Measurements from ENCODE around the gene TLL2. TPM values are rescaled to one million over a fixed set of nuclear protein-coding genes. Genes with fewer than 3 reads are reported as not detected.

TLL2 gene
- total and polyA plus RNA-seq, 10 donors = 0.23 to 0.75 (median 0.34) TPM

DNA sequence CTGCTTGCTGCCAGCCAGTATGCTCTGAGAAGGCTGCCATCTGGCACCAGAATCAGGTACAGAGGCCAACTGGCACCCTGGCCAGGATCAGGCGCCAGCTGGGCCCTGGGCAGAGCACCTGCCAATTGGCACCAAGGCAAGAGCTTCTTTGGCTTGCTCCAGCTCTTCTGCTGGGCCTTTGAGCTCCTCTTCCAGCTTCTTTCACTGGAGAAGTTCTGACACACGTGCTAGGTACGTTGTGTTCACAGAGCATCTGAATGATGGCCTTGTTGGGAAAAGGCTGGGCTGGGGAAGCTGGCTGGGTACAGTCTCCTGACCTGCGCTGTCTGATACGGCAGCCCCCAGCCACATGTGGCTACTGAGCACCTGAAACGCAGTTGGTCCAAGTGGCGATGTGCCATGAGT is 123.3 kb downstream of the TLL2 start:
- TF ChIP-seq, protein P1, sequence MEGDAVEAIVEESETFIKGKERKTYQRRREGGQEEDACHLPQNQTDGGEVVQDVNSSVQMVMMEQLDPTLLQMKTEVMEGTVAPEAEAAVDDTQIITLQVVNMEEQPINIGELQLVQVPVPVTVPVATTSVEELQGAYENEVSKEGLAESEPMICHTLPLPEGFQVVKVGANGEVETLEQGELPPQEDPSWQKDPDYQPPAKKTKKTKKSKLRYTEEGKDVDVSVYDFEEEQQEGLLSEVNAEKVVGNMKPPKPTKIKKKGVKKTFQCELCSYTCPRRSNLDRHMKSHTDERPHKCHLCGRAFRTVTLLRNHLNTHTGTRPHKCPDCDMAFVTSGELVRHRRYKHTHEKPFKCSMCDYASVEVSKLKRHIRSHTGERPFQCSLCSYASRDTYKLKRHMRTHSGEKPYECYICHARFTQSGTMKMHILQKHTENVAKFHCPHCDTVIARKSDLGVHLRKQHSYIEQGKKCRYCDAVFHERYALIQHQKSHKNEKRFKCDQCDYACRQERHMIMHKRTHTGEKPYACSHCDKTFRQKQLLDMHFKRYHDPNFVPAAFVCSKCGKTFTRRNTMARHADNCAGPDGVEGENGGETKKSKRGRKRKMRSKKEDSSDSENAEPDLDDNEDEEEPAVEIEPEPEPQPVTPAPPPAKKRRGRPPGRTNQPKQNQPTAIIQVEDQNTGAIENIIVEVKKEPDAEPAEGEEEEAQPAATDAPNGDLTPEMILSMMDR (IDR thresholded peaks at IDR 0.05 in 8 of 11, conservative IDR thresholded peaks at IDR 0.05 in 3 of 11) = no peak
- TF ChIP-seq POLR2A (IDR thresholded peaks at IDR 0.05) (no peak), POLR2AphosphoS5 (IDR thresholded peaks at IDR 0.05) (no peak)
- H3K27ac ChIP-seq = no peak overlapping the region
- intact Hi-C loops (cut with DNase I; ENCODE audit: low total_unique reads) = no loop called here
- H3K4me3 ChIP-seq = no peak overlapping the region
- peaks cover 0 to 9% (median 0%) of the 10 kb centered on the region in 7 donors for H3K27me3 ChIP-seq (replicated peaks in 1 of 7)
- WGBS, 5 donors = 76 to 95% (median 86%) methylated on average over 7 of the region's 7 CpGs
- H3K4me1 ChIP-seq = no peaks in the 10 kb centered on the region
- no peaks in the 10 kb centered on the region for H3K9me3 ChIP-seq
- no peaks in the 10 kb centered on the region for H3K36me3 ChIP-seq
- no peak for DNase-seq

DNA sequence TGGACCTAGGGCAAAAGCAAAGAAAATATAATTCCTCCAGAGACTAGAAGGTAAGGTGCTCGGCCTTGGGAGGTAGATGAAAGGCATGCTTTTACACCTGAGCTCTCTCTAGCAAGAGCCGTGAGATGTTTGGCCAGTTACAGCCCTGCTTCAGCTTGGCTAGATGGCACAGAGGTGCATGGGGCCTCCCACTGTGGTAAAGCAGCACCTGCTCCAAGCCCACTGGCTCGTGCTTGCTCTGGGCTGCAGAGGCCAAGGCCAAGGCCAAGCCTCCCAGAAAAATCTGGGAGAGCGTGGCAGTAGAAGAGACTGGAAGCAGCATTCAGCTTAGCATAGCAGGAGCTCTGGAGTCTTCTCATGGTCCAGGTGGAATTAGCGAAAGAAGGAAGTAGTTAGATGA is 123.9 kb downstream of the TLL2 start:
- intact Hi-C loops (cut with DNase I; ENCODE audit: low total_unique reads) = no loop called here
- no peak for TF ChIP-seq POLR2A (IDR thresholded peaks at IDR 0.05)
- TF ChIP-seq, protein P1 (IDR thresholded peaks at IDR 0.05 in 8 of 11, conservative IDR thresholded peaks at IDR 0.05 in 3 of 11) = no peak
- no peak for TF ChIP-seq POLR2AphosphoS5 (IDR thresholded peaks at IDR 0.05)
- no peak for DNase-seq

DNA sequence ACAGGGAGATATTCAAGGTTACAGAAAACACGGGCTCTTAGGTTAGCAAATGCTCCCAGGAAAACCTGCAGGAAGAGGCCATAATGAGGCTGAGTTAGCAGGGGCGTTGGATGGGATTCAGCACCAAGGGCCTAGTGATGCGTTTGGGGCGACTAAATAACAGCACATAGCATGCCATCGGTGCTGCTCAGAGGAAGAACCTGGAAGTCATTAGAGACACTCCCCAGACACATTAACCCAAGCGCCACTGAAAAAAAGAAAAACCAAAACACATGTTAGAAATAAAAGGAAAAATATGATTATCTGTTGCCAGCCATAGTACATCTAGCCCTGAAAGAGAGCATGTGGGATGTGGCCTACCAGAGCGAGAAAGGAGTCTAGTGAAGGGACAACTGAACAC is 126.1 kb downstream of the TLL2 start:
- TF ChIP-seq POLR2AphosphoS5 (IDR thresholded peaks at IDR 0.05) (no peak), POLR2A (IDR thresholded peaks at IDR 0.05) (no peak)
- TF ChIP-seq, protein P1 (IDR thresholded peaks at IDR 0.05 in 8 of 11, conservative IDR thresholded peaks at IDR 0.05 in 3 of 11) = no peak
- intact Hi-C loops (cut with DNase I; ENCODE audit: low total_unique reads) = no loop called here
- no peak overlapping the region for H3K27ac ChIP-seq

More for the DNA sequence above, 123.9 kb downstream of the TLL2 start:
- no peak overlapping the region for H3K27ac ChIP-seq
- WGBS, 5 donors = 74 to 83% (median 80%) methylated on average over 5 of the region's 5 CpGs
- H3K9me3 ChIP-seq = no peaks in the 10 kb centered on the region
- H3K36me3 ChIP-seq = no peaks in the 10 kb centered on the region
- H3K4me3 ChIP-seq = no peak overlapping the region
- H3K27me3 ChIP-seq (replicated peaks in 1 of 7) = peaks cover 0 to 13% (median 0%) of the 10 kb centered on the region in 7 donors
- H3K4me1 ChIP-seq = no peaks in the 10 kb centered on the region

DNA sequence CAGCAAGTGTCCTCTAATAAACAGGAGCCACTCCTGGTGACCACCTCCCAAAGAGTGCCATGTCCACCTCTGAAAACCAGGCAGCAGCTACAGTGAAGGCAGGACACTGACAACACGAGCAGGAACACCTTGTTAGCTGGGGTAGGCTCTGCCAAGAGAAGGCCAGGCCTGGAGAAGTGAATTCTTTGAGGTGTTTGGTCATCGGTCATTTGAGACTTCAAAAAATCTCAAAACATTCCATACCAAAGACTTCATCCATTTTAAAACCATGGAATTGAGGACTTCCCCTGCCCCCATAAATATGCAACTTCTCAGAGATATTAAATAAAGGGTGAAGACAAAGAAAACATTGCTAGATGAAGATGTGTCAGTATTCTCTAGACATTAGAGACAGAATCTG is 126.6 kb downstream of the TLL2 start:
- intact Hi-C loops (cut with DNase I; ENCODE audit: low total_unique reads) = no loop called here
- H3K27me3 ChIP-seq (replicated peaks in 1 of 7) = peaks cover 0 to 13% (median 0%) of the 10 kb centered on the region in 7 donors
- no peak overlapping the region for H3K27ac ChIP-seq
- no peaks in the 10 kb centered on the region for H3K9me3 ChIP-seq
- DNase-seq = no peak
- TF ChIP-seq POLR2A (IDR thresholded peaks at IDR 0.05) (no peak), POLR2AphosphoS5 (IDR thresholded peaks at IDR 0.05) (no peak)
- TF ChIP-seq, protein P1 (IDR thresholded peaks at IDR 0.05 in 8 of 11, conservative IDR thresholded peaks at IDR 0.05 in 3 of 11) = no peak
- no peaks in the 10 kb centered on the region for H3K4me1 ChIP-seq
- no peak overlapping the region for H3K4me3 ChIP-seq
- WGBS, 5 donors = 57 to 82% (median 73%) methylated on average over 2 of the region's 2 CpGs
- no peaks in the 10 kb centered on the region for H3K36me3 ChIP-seq

More for the DNA sequence above, 126.1 kb downstream of the TLL2 start:
- Histone ChIP-seq H3K27me3 (replicated peaks in 1 of 7) (peaks cover 0 to 13% (median 0%) of the 10 kb centered on the region in 7 donors), H3K4me1 (no peaks in the 10 kb centered on the region), H3K4me3 (no peak overlapping the region), H3K9me3 (no peaks in the 10 kb centered on the region), H3K36me3 (no peaks in the 10 kb centered on the region)
- WGBS, 5 donors = 81 to 87% (median 85%) methylated on average over 7 of the region's 7 CpGs
- no peak for DNase-seq

Measured in spleen (tissue), 11 donors.